Activated naive CD8-positive, alpha-beta T cell treated with anti-CD3 and anti-CD28 coated beads for 36 hours (primary cell): Measurements from ENCODE around the gene PLEKHM3. TPM values are rescaled to one million over a fixed set of nuclear protein-coding genes. Genes with fewer than 3 reads are reported as not detected.

Source experiments
- DNase-seq: peaks from one replicate; pipeline ENCODE4 v3.0.0; 2021
- H3K27ac Mint-ChIP-seq: one replicate; pipeline ENCODE4 v1.8.0; 2022; ENCODE audit warnings: mild to moderate bottlenecking, moderate library complexity, mixed read lengths
- H3K27me3 Mint-ChIP-seq: one replicate; pipeline ENCODE4 v1.8.0; 2022; ENCODE audit warnings: mild to moderate bottlenecking, mixed read lengths
- H3K36me3 Mint-ChIP-seq: one replicate; pipeline ENCODE4 v1.8.0; 2021; ENCODE audit warnings: mild to moderate bottlenecking, mixed read lengths
- H3K4me1 Mint-ChIP-seq: one replicate; pipeline ENCODE4 v1.8.0; 2021; ENCODE audit warnings: mixed read lengths
- H3K4me3 Mint-ChIP-seq: one replicate; pipeline ENCODE4 v1.8.0; 2022; ENCODE audit warnings: mild to moderate bottlenecking, moderate library complexity, mixed read lengths
- H3K9me3 Mint-ChIP-seq: one replicate; pipeline ENCODE4 v1.8.0; 2022; ENCODE audit warnings: mixed read lengths
- total RNA-seq, 2 experiments: library from RNA; stranded (reverse); gene quantifications; one replicate each; pipeline ENCODE4 v1.2.3, GENCODE V29; 2021

Gene PLEKHM3
- total RNA-seq, 2 experiments from 2014 or later = 4.5 to 4.8 TPM

GRCh38 chr2:207867056-207867455 is 158.3 kb downstream of the PLEKHM3 start:
- no peak for DNase-seq
- Mint-ChIP-seq H3K9me3 (no peaks in the 10 kb centered on the region), H3K27ac (no peak overlapping the region), H3K4me1 (no peaks in the 10 kb centered on the region), H3K36me3 (no peaks in the 10 kb centered on the region), H3K27me3 (no peaks in the 10 kb centered on the region), H3K4me3 (no peak overlapping the region)

DNA sequence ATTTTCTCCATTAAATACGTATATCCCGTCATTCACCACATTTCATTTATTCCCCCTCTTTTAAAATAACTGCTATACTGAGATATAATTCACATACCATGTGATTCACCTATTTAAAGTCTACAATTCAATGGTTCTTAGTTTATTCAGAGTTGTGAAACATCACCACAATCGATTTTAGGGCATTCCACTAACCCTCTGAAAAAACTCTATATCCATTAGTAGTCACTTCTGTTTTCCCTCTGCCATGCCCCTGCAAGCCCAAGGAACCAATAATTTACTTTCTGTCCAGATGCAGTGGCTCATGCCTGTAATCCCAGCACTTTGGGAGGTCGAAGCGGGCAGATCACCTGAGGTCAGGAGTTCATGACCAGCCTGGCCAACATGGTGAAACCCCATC is 160.1 kb downstream of the PLEKHM3 start:
- no peaks in the 10 kb centered on the region for H3K9me3 Mint-ChIP-seq
- H3K27me3 Mint-ChIP-seq = no peaks in the 10 kb centered on the region
- DNase-seq = no peak
- H3K27ac Mint-ChIP-seq = no peak overlapping the region
- no peak overlapping the region for H3K4me3 Mint-ChIP-seq
- peaks cover under 1% of the 10 kb centered on the region for H3K36me3 Mint-ChIP-seq
- H3K4me1 Mint-ChIP-seq = no peaks in the 10 kb centered on the region

GRCh38 chr2:207863345-207863744 is 162.0 kb downstream of the PLEKHM3 start:
- no peak for DNase-seq
- Mint-ChIP-seq H3K27me3 (no peaks in the 10 kb centered on the region), H3K9me3 (no peaks in the 10 kb centered on the region), H3K36me3 (peaks cover 4% of the 10 kb centered on the region), H3K4me3 (no peak overlapping the region), H3K27ac (no peak overlapping the region), H3K4me1 (no peaks in the 10 kb centered on the region)

DNA sequence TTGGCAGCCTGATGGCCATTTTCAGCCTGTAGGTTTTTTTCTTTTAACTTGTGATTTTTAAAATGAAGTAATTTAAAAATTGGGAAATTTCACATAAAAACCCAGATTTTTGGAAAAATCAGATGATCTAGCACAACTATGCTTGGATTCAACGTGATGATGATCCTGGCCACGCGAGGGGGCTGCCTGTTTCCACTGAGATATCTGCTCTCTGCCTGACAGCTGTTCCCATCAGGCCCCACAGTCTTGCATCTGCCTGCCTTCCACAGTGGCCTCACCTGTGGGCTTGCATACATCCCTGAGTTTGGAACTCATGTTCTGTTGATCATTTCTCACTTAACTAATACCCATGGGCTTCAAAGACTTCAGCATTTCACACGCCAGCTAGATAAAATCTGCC is 163.5 kb downstream of the PLEKHM3 start:
- Mint-ChIP-seq H3K27me3 (no peaks in the 10 kb centered on the region), H3K27ac (no peak overlapping the region), H3K9me3 (no peaks in the 10 kb centered on the region), H3K4me1 (no peaks in the 10 kb centered on the region), H3K36me3 (peaks cover 4% of the 10 kb centered on the region), H3K4me3 (no peak overlapping the region)
- no peak for DNase-seq

DNA sequence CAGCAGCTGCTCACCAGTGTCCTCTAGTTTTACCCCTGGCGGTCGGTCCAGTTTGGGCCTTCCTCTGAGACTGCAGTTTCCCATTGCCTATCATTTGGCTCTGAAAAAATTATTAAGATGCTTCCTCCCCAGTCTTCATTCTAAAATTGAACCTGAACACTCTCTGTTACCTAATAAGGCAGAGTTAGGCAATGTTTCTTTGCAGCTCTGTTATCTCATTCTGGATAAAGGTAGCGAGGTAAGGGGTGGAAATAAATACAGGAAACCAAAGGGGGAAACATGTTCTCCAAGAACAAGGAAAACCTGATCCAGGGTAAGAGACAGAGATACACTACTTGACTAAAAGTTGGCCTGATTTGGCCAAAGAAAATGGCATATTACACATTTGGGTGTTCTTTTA is 164.6 kb downstream of the PLEKHM3 start:
- Mint-ChIP-seq H3K4me1 (no peaks in the 10 kb centered on the region), H3K9me3 (no peaks in the 10 kb centered on the region), H3K36me3 (peaks cover 4% of the 10 kb centered on the region), H3K27me3 (no peaks in the 10 kb centered on the region), H3K27ac (no peak overlapping the region), H3K4me3 (no peak overlapping the region)
- no peak for DNase-seq

DNA sequence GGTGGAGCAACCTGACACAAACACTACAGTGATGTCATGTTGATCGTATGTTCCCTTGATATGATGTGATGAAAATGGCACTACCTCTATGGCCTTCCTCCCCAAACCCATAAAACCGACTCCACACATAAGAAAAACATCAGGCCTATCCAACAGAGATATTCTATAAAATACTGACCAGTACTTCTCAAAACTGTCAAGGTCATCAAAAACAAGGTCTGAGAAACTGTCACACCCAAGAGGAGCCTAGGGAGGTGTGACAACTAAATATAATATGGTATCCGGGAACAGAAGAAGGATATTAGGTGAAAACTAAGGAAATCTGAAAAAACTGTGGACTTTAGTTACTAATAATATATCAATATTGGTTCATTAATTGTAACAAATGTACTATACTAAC is 169.7 kb downstream of the PLEKHM3 start:
- H3K9me3 Mint-ChIP-seq = no peaks in the 10 kb centered on the region
- H3K4me1 Mint-ChIP-seq = no peaks in the 10 kb centered on the region
- H3K27me3 Mint-ChIP-seq = no peaks in the 10 kb centered on the region
- no peak overlapping the region for H3K4me3 Mint-ChIP-seq
- DNase-seq = no peak
- H3K36me3 Mint-ChIP-seq = peaks cover 4% of the 10 kb centered on the region
- H3K27ac Mint-ChIP-seq = no peak overlapping the region

- DNase-seq = no peak
- Mint-ChIP-seq H3K4me1 (no peaks in the 10 kb centered on the region), H3K4me3 (no peak overlapping the region), H3K27ac (no peak overlapping the region), H3K27me3 (no peaks in the 10 kb centered on the region), H3K9me3 (no peaks in the 10 kb centered on the region), H3K36me3 (no peaks in the 10 kb centered on the region)
Measured at GRCh38 chr2:207854484-207855440, 170.6 kb downstream of the PLEKHM3 start.

DNA sequence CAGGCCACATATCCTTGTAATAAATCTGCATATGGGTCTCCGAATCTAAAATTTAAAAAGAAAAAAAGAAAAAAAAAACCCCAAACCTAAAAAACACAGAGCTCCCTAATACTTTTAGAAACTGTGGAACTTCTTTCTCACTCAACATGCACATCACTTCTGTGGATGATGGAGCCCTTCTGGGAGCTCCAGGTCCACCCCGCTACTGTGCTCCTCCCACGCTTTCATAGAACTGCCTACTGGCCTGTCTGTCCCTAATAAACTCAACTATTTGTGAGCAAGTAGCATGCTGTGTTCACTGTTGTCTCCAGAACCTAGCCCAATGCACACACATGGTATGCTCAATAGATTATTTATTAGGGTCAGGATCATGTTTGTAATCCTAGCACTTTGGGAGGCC is 172.5 kb downstream of the PLEKHM3 start:
- Mint-ChIP-seq H3K36me3 (no peaks in the 10 kb centered on the region), H3K27ac (no peak overlapping the region), H3K27me3 (no peaks in the 10 kb centered on the region), H3K4me3 (no peak overlapping the region), H3K4me1 (peaks cover 6% of the 10 kb centered on the region), H3K9me3 (no peaks in the 10 kb centered on the region)
- no peak for DNase-seq

GRCh38 chr2:207849443-207849842 is 175.9 kb downstream of the PLEKHM3 start:
- H3K27ac Mint-ChIP-seq = no peak overlapping the region
- no peaks in the 10 kb centered on the region for H3K27me3 Mint-ChIP-seq
- DNase-seq = no peak

DNA sequence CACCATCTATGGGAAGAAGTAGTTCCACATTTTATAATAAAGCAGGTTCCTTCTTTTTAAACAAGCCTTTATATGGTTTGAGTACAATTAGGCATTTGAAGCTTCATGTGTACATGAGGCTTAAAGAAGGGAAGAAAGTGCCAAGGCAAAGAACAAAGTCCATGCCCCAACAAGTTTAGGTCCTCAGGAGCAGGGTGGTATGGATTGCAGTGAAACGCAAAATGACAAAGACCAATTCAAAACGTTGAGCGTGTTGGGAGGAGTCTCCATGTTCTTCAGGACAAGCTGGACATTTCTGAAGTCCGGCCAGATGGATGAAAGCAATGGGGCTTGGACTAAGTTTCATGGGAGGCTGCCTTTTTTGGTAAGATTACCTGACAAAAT is 176.8 kb downstream of the PLEKHM3 start:
- no peak for DNase-seq
- H3K36me3 Mint-ChIP-seq = no peaks in the 10 kb centered on the region
- no peaks in the 10 kb centered on the region for H3K27me3 Mint-ChIP-seq
- no peaks in the 10 kb centered on the region for H3K9me3 Mint-ChIP-seq
- no peak overlapping the region for H3K27ac Mint-ChIP-seq
- H3K4me3 Mint-ChIP-seq = no peak overlapping the region
- H3K4me1 Mint-ChIP-seq = peaks cover 12% of the 10 kb centered on the region

More at GRCh38 chr2:207849443-207849842, 175.9 kb downstream of the PLEKHM3 start:
- H3K4me3 Mint-ChIP-seq = no peak overlapping the region
- H3K9me3 Mint-ChIP-seq = no peaks in the 10 kb centered on the region
- H3K36me3 Mint-ChIP-seq = no peaks in the 10 kb centered on the region
- H3K4me1 Mint-ChIP-seq = peaks cover 12% of the 10 kb centered on the region

DNA sequence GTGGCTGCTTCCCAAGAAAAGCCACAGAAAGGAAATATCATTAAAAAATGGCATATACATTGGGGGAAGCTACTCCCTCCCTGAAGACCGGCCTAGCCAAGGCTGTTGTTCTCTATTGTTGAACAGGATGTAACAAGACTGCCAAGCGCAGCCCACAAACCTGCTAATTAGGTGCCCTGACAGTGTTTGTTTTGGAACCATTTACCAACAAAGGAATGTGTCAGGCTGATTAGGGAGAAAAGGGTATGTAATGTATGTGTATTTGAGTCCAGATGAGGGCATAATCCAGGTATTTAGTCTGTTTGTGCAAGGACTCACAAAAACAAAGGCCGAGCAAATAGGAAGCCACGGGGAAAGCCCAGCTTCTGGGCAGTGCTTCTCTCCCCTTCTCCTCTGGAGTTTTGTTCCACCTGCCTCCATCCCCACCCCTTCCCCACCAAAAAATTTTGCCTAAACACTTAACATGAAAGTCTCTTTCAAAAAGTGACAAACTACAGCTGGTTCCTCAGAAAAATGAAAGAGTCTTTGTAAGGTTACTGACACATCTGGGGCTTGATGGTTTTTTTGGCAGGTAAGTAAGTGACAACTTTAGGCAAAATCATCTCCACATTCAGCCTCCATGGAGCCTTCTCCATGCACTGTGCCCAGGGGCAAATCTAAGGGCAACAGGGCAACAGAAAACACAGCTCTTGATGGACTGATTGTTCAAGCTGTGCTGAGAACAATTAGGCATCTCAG is 177.4 kb downstream of the PLEKHM3 start:
- H3K27me3 Mint-ChIP-seq = no peaks in the 10 kb centered on the region
- H3K4me3 Mint-ChIP-seq = no peak overlapping the region
- H3K36me3 Mint-ChIP-seq = no peaks in the 10 kb centered on the region
- H3K9me3 Mint-ChIP-seq = no peaks in the 10 kb centered on the region
- no peak overlapping the region for H3K27ac Mint-ChIP-seq
- peaks cover 12% of the 10 kb centered on the region for H3K4me1 Mint-ChIP-seq
- DNase-seq = no peak

GRCh38 chr2:207847098-207847806 is 178.1 kb downstream of the PLEKHM3 start:
- Mint-ChIP-seq H3K4me1 (peaks cover 12% of the 10 kb centered on the region), H3K9me3 (no peaks in the 10 kb centered on the region), H3K27me3 (no peaks in the 10 kb centered on the region), H3K36me3 (no peaks in the 10 kb centered on the region), H3K27ac (no peak overlapping the region), H3K4me3 (no peak overlapping the region)
- no peak for DNase-seq

GRCh38 chr2:207845202-207845864 is 180.0 kb downstream of the PLEKHM3 start:
- Mint-ChIP-seq H3K9me3 (no peaks in the 10 kb centered on the region), H3K27ac (no peak overlapping the region), H3K36me3 (no peaks in the 10 kb centered on the region), H3K4me1 (peaks cover 12% of the 10 kb centered on the region), H3K4me3 (no peak overlapping the region), H3K27me3 (no peaks in the 10 kb centered on the region)
- DNase-seq = no peak

DNA sequence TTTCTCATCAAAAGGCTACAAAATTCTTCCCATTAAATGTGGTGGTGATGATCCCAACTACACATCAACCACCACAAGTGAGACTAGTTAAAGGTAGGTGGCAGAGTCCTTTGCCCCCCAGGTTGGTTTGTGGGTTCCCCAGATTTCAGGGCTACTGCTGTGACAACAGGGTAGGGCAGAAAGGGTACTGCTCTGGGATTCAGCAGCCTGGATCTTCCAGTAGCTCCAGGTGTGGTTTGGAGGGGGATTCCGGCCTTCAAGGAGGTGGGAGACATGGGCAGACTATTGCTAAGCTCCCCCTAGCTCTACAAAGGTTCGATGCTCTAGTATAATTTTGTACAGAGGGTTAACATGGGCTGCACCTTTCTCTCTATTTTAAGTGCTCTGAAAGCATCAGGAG is 180.7 kb downstream of the PLEKHM3 start:
- Mint-ChIP-seq H3K27me3 (no peaks in the 10 kb centered on the region), H3K9me3 (no peaks in the 10 kb centered on the region), H3K4me1 (peaks cover 12% of the 10 kb centered on the region), H3K27ac (no peak overlapping the region), H3K4me3 (no peak overlapping the region), H3K36me3 (no peaks in the 10 kb centered on the region)
- no peak for DNase-seq

- Mint-ChIP-seq H3K9me3 (no peaks in the 10 kb centered on the region), H3K27me3 (no peaks in the 10 kb centered on the region), H3K36me3 (no peaks in the 10 kb centered on the region), H3K4me3 (no peak overlapping the region), H3K27ac (no peak overlapping the region), H3K4me1 (no peaks in the 10 kb centered on the region)
- no peak for DNase-seq
Measured at GRCh38 chr2:207840101-207840500, 185.2 kb downstream of the PLEKHM3 start.
